Occipital lobe (tissue), 2 donors: Measurements from ENCODE around the gene HHIPL1. TPM values are rescaled to one million over a fixed set of nuclear protein-coding genes. Genes with fewer than 3 reads are reported as not detected.

Experiments
- DNase-seq: peaks from one replicate; lab custom pipeline; 2025; lab: John Stamatoyannopoulos, UW
- total RNA-seq: library from RNA; depleted of rRNA; stranded (reverse); fragments of >200 nt; gene quantifications from one replicate; pipeline ENCODE4 v1.2.3, GENCODE V29; 2014

The HHIPL1 gene
- total RNA-seq, 1 donor from 2014 or later, result 6.4 TPM

GRCh38 chr14:99687284-99688209, 42.6 kb downstream of the HHIPL1 start:
- no peak for DNase-seq

GRCh38 chr14:99688210-99688581, 43.3 kb downstream of the HHIPL1 start:
- DNase-seq, result no peak

- no peak for DNase-seq
These were observed 43.7 kb downstream of the HHIPL1 start for GRCh38 chr14:99688629-99689028.

GRCh38 chr14:99689266-99690236, 44.6 kb downstream of the HHIPL1 start:
- no peak for DNase-seq

- DNase-seq, result no peak
These were observed 45.7 kb downstream of the HHIPL1 start for GRCh38 chr14:99690636-99691035.

GRCh38 chr14:99691111-99691885, 46.4 kb downstream of the HHIPL1 start:
- no peak for DNase-seq

- no peak for DNase-seq
These were observed 49.0 kb downstream of the HHIPL1 start for GRCh38 chr14:99693918-99694317.

- DNase-seq, result no peak
These were observed 52.0 kb downstream of the HHIPL1 start for GRCh38 chr14:99696929-99697328.

GRCh38 chr14:99698236-99698635, 53.3 kb downstream of the HHIPL1 start:
- no peak for DNase-seq

GRCh38 chr14:99698642-99699041, 53.7 kb downstream of the HHIPL1 start:
- DNase-seq, result no peak

GRCh38 chr14:99699085-99699760, 54.3 kb downstream of the HHIPL1 start:
- DNase-seq, result no peak

- DNase-seq, result no peak
These were observed 54.9 kb downstream of the HHIPL1 start for GRCh38 chr14:99699861-99700260.

- no peak for DNase-seq
These were observed 55.5 kb downstream of the HHIPL1 start for GRCh38 chr14:99700379-99700778.

- no peak for DNase-seq
These were observed 56.3 kb downstream of the HHIPL1 start for GRCh38 chr14:99701260-99701659.

- DNase-seq, result no peak
These were observed 57.2 kb downstream of the HHIPL1 start for GRCh38 chr14:99702115-99702514.

GRCh38 chr14:99703381-99703780, 58.5 kb downstream of the HHIPL1 start:
- no peak for DNase-seq

GRCh38 chr14:99704037-99704436, 59.1 kb downstream of the HHIPL1 start:
- DNase-seq, result no peak

- DNase-seq, result no peak
These were observed 61.4 kb downstream of the HHIPL1 start for GRCh38 chr14:99706107-99706900.

- no peak for DNase-seq
These were observed 62.5 kb downstream of the HHIPL1 start for GRCh38 chr14:99707420-99707819.

- no peak for DNase-seq
These were observed 63.0 kb downstream of the HHIPL1 start for GRCh38 chr14:99707921-99708320.
